Liver (tissue), 9 donors: ENCODE results near the gene YIPF2. TPM values are rescaled to one million over a fixed set of nuclear protein-coding genes. Genes with fewer than 3 reads are reported as not detected.

ENCODE experiments used
- DNase-seq: peaks from one replicate; pipeline ENCODE4 v3.0.0-alpha.2; 2017; ENCODE audit warnings: low spot score
- H3K27ac ChIP-seq, 2 donors: one replicate each; pipeline ENCODE4 v1.7.0; 2013; ENCODE audit warnings: inconsistent platforms in 2 of 2, low read length in 2 of 2, control low read depth in 1 of 2, low read depth in 1 of 2, mild to moderate bottlenecking in 1 of 2
- H3K27me3 ChIP-seq, 4 donors: one replicate each; pipeline versions ENCODE4 v1.6.1 to v1.7.0; 2013; ENCODE audit warnings: low read length in 3 of 4, inconsistent platforms in 1 of 4, mild to moderate bottlenecking in 1 of 4, moderate library complexity in 1 of 4; ENCODE audit not compliant: control insufficient read depth in 4 of 4, insufficient read depth in 4 of 4
- H3K36me3 ChIP-seq, 4 donors: one replicate each; pipeline versions ENCODE4 v1.6.1 to v1.7.0; 2013; ENCODE audit warnings: low read length in 3 of 4, mild to moderate bottlenecking in 3 of 4, low read depth in 1 of 4, moderate library complexity in 1 of 4; ENCODE audit not compliant: control insufficient read depth in 4 of 4, insufficient read depth in 3 of 4
- H3K4me1 ChIP-seq, 4 donors: one replicate each; pipeline versions ENCODE4 v1.6.1 to v1.7.0; 2013; ENCODE audit warnings: low read length in 3 of 4, mild to moderate bottlenecking in 3 of 4, moderate library complexity in 1 of 4; ENCODE audit not compliant: control insufficient read depth in 4 of 4, insufficient read depth in 4 of 4
- H3K4me3 ChIP-seq, 3 donors: one replicate each; pipeline versions ENCODE4 v1.6.1 to v1.7.0; 2013; ENCODE audit warnings: low read length in 3 of 3, control low read depth in 1 of 3, low read depth in 1 of 3, mild to moderate bottlenecking in 1 of 3
- H3K9ac ChIP-seq, 2 donors: one replicate each; pipeline ENCODE4 v1.7.0; 2013; ENCODE audit warnings: low read length in 2 of 2, mild to moderate bottlenecking in 2 of 2, moderate library complexity in 2 of 2, control low read depth in 1 of 2, low read depth in 1 of 2
- H3K9me3 ChIP-seq, 4 donors: one replicate each; pipeline versions ENCODE4 v1.6.1 to v1.7.0; 2013; ENCODE audit warnings: low read length in 3 of 4; ENCODE audit not compliant: control insufficient read depth in 4 of 4
- ATF3 ChIP-seq: IDR thresholded peaks from 2 replicates; pipeline ENCODE4 v1.6.1; 2016; ENCODE audit warnings: antibody characterized with exemption
- CTCF ChIP-seq: fragments of 150-350 bp; IDR thresholded peaks from 2 replicates; pipeline ENCODE4 v1.5.1; 2017; ENCODE audit warnings: improper control_type of control experiment, low read depth, low read length; ENCODE audit not compliant: missing input control
- EGR1 ChIP-seq, 2 donors: IDR thresholded peaks; 2 replicates each; pipeline ENCODE4 v1.6.1; 2016 to 2018; ENCODE audit warnings: antibody characterized with exemption in 2 of 2, low read depth in 2 of 2
- FOXA1 ChIP-seq: IDR thresholded peaks from 2 replicates; pipeline ENCODE4 v1.6.1; 2016; ENCODE audit warnings: antibody characterized with exemption
- FOXA2 ChIP-seq: IDR thresholded peaks from 2 replicates; pipeline ENCODE4 v1.6.1; 2016; ENCODE audit warnings: antibody characterized with exemption
- GABPA ChIP-seq, 2 donors: IDR thresholded peaks in 1 of 2; conservative IDR thresholded peaks in 1 of 2; 2 replicates each; pipeline ENCODE4 v1.6.1; 2016; ENCODE audit warnings: antibody characterized with exemption in 2 of 2, mild to moderate bottlenecking in 1 of 2, moderate library complexity in 1 of 2
- HNF4A ChIP-seq, 2 donors: conservative IDR thresholded peaks; 2 replicates each; pipeline ENCODE4 v1.6.1; 2016; ENCODE audit warnings: antibody characterized with exemption in 2 of 2, mild to moderate bottlenecking in 2 of 2
- HNF4G ChIP-seq: IDR thresholded peaks from 2 replicates; pipeline ENCODE4 v1.6.1; 2016; ENCODE audit warnings: antibody characterized with exemption
- JUND ChIP-seq, 2 donors: IDR thresholded peaks; 2 replicates each; pipeline ENCODE4 v1.6.1; 2016; ENCODE audit warnings: antibody characterized with exemption in 2 of 2
- MAX ChIP-seq: IDR thresholded peaks from 2 replicates; pipeline ENCODE4 v1.6.1; 2016; ENCODE audit warnings: antibody characterized with exemption
- NR2F2 ChIP-seq: IDR thresholded peaks from 2 replicates; pipeline ENCODE4 v1.6.1; 2016; ENCODE audit warnings: antibody characterized with exemption
- RAD21 ChIP-seq, 2 donors: IDR thresholded peaks; 2 replicates each; pipeline ENCODE4 v1.6.1; 2016; ENCODE audit warnings: antibody characterized with exemption in 2 of 2, mild to moderate bottlenecking in 2 of 2
- REST ChIP-seq: IDR thresholded peaks from 2 replicates; pipeline ENCODE4 v1.6.1; 2016; ENCODE audit warnings: antibody characterized with exemption, mild to moderate bottlenecking
- RXRA ChIP-seq, 2 donors: IDR thresholded peaks; 2 replicates each; pipeline ENCODE4 v1.6.1; 2017 to 2018; ENCODE audit warnings: antibody characterized with exemption in 2 of 2, mild to moderate bottlenecking in 1 of 2
- SP1 ChIP-seq: IDR thresholded peaks from 2 replicates; pipeline ENCODE4 v1.6.1; 2018; ENCODE audit warnings: antibody characterized with exemption, mild to moderate bottlenecking
- TAF1 ChIP-seq: conservative IDR thresholded peaks from 2 replicates; pipeline ENCODE4 v1.6.1; 2016; ENCODE audit warnings: antibody characterized with exemption, mild to moderate bottlenecking
- YY1 ChIP-seq: IDR thresholded peaks from 2 replicates; pipeline ENCODE4 v1.6.1; 2016; ENCODE audit warnings: antibody characterized with exemption, mild to moderate bottlenecking
- ZBTB33 ChIP-seq: IDR thresholded peaks from 2 replicates; pipeline ENCODE4 v1.6.1; 2016; ENCODE audit warnings: antibody characterized with exemption
- WGBS: extraction: QIAGEN DNeasy Blood & Tissue Kit; methylation state at CpG from one replicate; pipeline ENCODE4 v1.1.7; 2013; 5-methylcytosine and 5-hydroxymethylcytosine counted together
- polyA plus RNA-seq, 2 donors: library from polyadenylated mRNA; stranded (reverse) in 1 of 2; unstranded in 1 of 2; fragments of 200-250 nt in 1 of 2; fragments of >200 nt in 1 of 2; fragmentation: Nextera tagmentation in 1 of 2; extraction: Ambion mirVana in 1 of 2; gene quantifications; one replicate each; pipeline versions ENCODE4 v1.2.1 to v1.2.3, GENCODE V29; 2013 to 2015
- total RNA-seq, 2 donors: library from RNA; depleted of rRNA; stranded (reverse); fragments of >200 nt; gene quantifications; one replicate each; pipeline ENCODE4 v1.2.3, GENCODE V29; 2014
- donor health status: healthy.
- donor health status: healthy.
- donor health status: healthy.
- donor health status: healthy.
- donor health status: healthy.

The YIPF2 gene
- total and polyA plus RNA-seq, 4 donors, result 13.2 to 37.4 (median 35.8) TPM

- Histone ChIP-seq H3K9me3 (no peaks in the 10 kb centered on the region), H3K27ac (no peak overlapping the region), H3K4me3 (no peak overlapping the region)
Observed at GRCh38 chr19:10884274-10884673, 44.2 kb downstream of the YIPF2 start.

More at GRCh38 chr19:10884274-10884673, 44.2 kb downstream of the YIPF2 start:
- WGBS, result 90% methylated on average over 2 of the region's 2 CpGs
- DNase-seq, result no peak
- TF ChIP-seq FOXA1 (no peak), RXRA (IDR thresholded peaks at IDR 0.05) (no peak), ATF3 (no peak), JUND (IDR thresholded peaks at IDR 0.05) (no peak), ZBTB33 (no peak), RAD21 (IDR thresholded peaks at IDR 0.05) (no peak), GABPA (IDR thresholded peaks at IDR 0.05 in 1 of 2, conservative IDR thresholded peaks at IDR 0.05 in 1 of 2) (no peak), REST (no peak), TAF1 (no peak), NR2F2 (no peak), HNF4A (conservative IDR thresholded peaks at IDR 0.05) (no peak), EGR1 (IDR thresholded peaks at IDR 0.05; ENCODE audit: low read depth in 2 of 2) (no peak), FOXA2 (no peak), HNF4G (no peak), MAX (no peak), SP1 (no peak), CTCF (no peak), YY1 (no peak)
- Histone ChIP-seq H3K9ac (no peak overlapping the region), H3K36me3 (no peaks in the 10 kb centered on the region), H3K4me1 (peaks cover 14 to 23% (median 17%) of the 10 kb centered on the region in 4 donors), H3K27me3 (no peaks in the 10 kb centered on the region)
